Progenitor cell of endocrine pancreas (in vitro differentiated cells): ENCODE data around the gene ARSJ. TPM values are rescaled to one million over a fixed set of nuclear protein-coding genes. Genes with fewer than 3 reads are reported as not detected.

Experiments
- DNase-seq: peaks from one replicate; pipeline ENCODE4 v3.0.0; 2021; ENCODE audit warnings: low spot score; ENCODE audit not compliant: unreplicated experiment
- H3K27ac Mint-ChIP-seq: 2 replicates; pipeline ENCODE4 v1.8.0; 2021; ENCODE audit warnings: mild to moderate bottlenecking, moderate library complexity, mixed read lengths
- H3K27me3 Mint-ChIP-seq: 2 replicates; pipeline ENCODE4 v1.8.0; 2021; ENCODE audit warnings: mixed read lengths
- H3K36me3 Mint-ChIP-seq: 2 replicates; pipeline ENCODE4 v1.8.0; 2022; ENCODE audit warnings: mixed read lengths; ENCODE audit not compliant: insufficient read depth
- H3K4me1 Mint-ChIP-seq: 2 replicates; pipeline ENCODE4 v1.8.0; 2021; ENCODE audit warnings: low read depth, mixed read lengths
- H3K4me3 Mint-ChIP-seq: 2 replicates; pipeline ENCODE4 v1.8.0; 2021; ENCODE audit warnings: low read depth, mild to moderate bottlenecking, moderate library complexity, mixed read lengths
- H3K9me3 Mint-ChIP-seq: 2 replicates; pipeline ENCODE4 v1.8.0; 2021; ENCODE audit warnings: low read depth, mixed read lengths
- CTCF ChIP-seq: fragments of 200-600 bp; sonication (generic); IDR thresholded peaks from one replicate; pipeline ENCODE4 v1.5.0; 2021; ENCODE audit warnings: antibody characterized with exemption, mild to moderate bottlenecking; ENCODE audit not compliant: unreplicated experiment
- long read RNA-seq: library from polyadenylated mRNA; unstranded; transcript quantifications from one replicate; pipeline ENCODE4 v2.0.0, GENCODE V29; 2020
- total RNA-seq: library from RNA; stranded (reverse); gene quantifications from 2 replicates; pipeline ENCODE4 v1.2.1, GENCODE V29; 2021

Gene ARSJ
- 0.46 and 0.75 TPM in 2 replicates for total RNA-seq
- long read RNA-seq, full-length matches to known transcripts = 3 of 5 reads
- long read RNA-seq, partial matches to known transcripts = 0 of 5 reads
- long read RNA-seq, other reads (novel, unspliced or antisense) = 2 of 5 reads

DNA sequence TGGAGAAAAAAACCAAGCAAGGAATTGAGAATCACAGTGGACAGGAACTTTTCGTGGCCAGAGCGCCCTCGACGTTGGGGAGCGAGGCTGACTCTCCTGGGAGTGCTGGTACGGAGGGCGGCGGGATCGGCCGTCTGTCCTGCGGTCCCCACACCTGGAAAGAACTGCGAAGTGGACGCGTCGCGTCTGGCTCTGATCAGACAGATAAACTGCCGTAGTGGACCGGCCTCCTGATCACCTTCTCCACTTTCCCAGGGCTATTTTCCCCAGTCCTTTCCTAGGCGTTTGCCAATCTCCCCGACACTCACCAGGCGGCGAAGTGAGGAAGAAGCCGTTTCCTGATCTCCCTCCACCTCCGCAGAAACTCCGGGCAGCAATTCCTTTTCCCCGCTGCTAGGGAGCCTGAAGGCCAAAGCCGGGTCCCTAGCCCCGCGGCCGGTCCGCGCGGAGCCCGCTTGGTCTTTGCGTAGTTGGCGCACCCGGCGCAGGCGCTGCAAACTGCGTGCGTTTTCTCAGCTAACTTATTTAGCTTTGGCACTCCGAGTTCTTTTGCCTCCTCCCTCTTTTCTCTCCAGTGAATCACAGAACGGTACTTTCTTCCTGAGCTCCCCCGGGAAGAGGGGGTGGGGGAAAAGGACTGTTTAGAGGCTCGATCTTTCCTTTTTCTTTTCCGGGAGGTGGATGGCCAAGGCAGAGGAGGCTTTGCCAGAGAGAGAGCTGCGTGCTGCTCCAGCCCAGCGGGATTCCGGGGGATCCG, at the start of gene ARSJ:
Gene ARSJ, minus strand, starts transcription at position 500 of the 757 bp plus-strand sequence. CDS start 813 bp downstream, outside the sequence.
- H3K27me3 Mint-ChIP-seq = peaks cover 63% of the 10 kb centered on the region
- peaks cover 4% of the 10 kb centered on the region for H3K9me3 Mint-ChIP-seq
- no peak for TF ChIP-seq CTCF
- peaks cover 1% of the 10 kb centered on the region for H3K36me3 Mint-ChIP-seq
- peak within 1 kb of the TSS; percentile 60 for H3K27ac Mint-ChIP-seq
- peaks cover 14% of the 10 kb centered on the region for H3K4me1 Mint-ChIP-seq
- H3K4me3 Mint-ChIP-seq = peak within 1 kb of the TSS; percentile 79
- DNase-seq = peak; percentile 53

- Mint-ChIP-seq H3K4me1 (no peaks in the 10 kb centered on the region), H3K4me3 (no peak overlapping the region), H3K27me3 (no peaks in the 10 kb centered on the region), H3K36me3 (no peaks in the 10 kb centered on the region), H3K27ac (no peak overlapping the region), H3K9me3 (no peaks in the 10 kb centered on the region)
- TF ChIP-seq CTCF = no peak
- DNase-seq = no peak
These were observed 48.6 kb upstream of the ARSJ start for GRCh38 chr4:114028071-114028470.

GRCh38 chr4:114027596-114027995, 48.1 kb upstream of the ARSJ start:
- DNase-seq = no peak
- no peaks in the 10 kb centered on the region for H3K36me3 Mint-ChIP-seq
- no peaks in the 10 kb centered on the region for H3K9me3 Mint-ChIP-seq
- no peak overlapping the region for H3K27ac Mint-ChIP-seq
- no peak overlapping the region for H3K4me3 Mint-ChIP-seq
- no peaks in the 10 kb centered on the region for H3K27me3 Mint-ChIP-seq
- H3K4me1 Mint-ChIP-seq = no peaks in the 10 kb centered on the region
- no peak for TF ChIP-seq CTCF

DNA sequence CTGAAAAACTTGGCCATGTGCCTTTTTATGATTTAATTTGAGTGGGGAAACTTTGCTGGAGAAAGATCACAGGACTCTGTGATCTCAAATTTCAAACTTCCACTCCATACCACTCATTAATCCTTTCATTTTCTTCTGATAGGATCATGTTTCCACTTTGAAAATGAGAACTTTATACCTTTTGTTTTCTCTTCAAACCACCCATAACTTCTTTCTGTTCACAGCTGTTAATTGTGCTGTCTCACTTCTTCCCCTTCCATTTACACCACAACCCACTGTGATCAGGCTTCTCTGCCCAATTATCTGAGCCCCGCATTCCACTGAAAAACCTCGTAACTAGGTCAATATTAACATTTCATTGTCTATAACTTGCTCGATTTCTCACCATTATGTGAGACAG, 47.0 kb upstream of the ARSJ start:
- no peak for DNase-seq
- Mint-ChIP-seq H3K27ac (no peak overlapping the region), H3K4me3 (no peak overlapping the region), H3K9me3 (no peaks in the 10 kb centered on the region), H3K36me3 (no peaks in the 10 kb centered on the region), H3K27me3 (no peaks in the 10 kb centered on the region), H3K4me1 (no peaks in the 10 kb centered on the region)
- no peak for TF ChIP-seq CTCF

DNA sequence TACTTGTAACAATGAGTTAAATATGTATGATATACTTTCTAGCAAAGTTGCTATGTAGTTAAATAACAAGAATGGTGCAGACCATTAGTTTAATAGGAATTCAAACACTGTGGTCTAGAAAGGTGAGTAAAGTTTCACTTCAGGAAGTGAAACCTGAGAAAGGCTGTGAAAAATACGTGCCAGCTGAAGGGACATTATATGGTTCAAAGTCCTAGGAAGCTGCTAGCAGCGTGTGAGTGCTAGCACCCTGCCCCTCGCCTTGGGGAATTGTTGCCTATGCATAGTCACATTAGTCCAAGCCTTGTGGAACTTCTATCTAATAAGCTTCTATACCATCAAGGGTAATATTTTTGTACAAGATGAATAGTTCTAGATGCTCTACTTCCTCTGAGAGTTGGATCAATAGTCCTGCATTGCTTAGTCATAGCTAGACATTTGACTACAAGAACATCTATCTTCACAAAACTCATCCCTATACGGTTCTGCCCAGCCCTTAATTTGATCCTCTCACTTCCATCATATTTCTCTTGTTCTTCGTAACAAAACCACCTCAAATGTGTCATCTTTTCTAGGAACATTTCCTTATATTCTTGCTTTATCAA, 45.8 kb upstream of the ARSJ start:
- no peak overlapping the region for H3K27ac Mint-ChIP-seq
- DNase-seq = no peak
- peaks cover 2% of the 10 kb centered on the region for H3K4me1 Mint-ChIP-seq
- H3K27me3 Mint-ChIP-seq = no peaks in the 10 kb centered on the region
- no peaks in the 10 kb centered on the region for H3K9me3 Mint-ChIP-seq
- no peak for TF ChIP-seq CTCF
- H3K4me3 Mint-ChIP-seq = no peak overlapping the region
- H3K36me3 Mint-ChIP-seq = no peaks in the 10 kb centered on the region
